Thyroid gland (tissue), 4 donors: ENCODE measurements around the gene PPP3R1. TPM values are rescaled to one million over a fixed set of nuclear protein-coding genes. Genes with fewer than 3 reads are reported as not detected.

ENCODE experiments used
- DNase-seq, 2 donors: peaks; one replicate each; pipeline ENCODE4 v3.0.0-alpha.2; 2019
- H3K27ac ChIP-seq, 3 donors: fragments of 200-600 bp; sonication (generic); 1 replicate in 2 of 3; 2 replicates in 1 of 3; pipeline ENCODE4 v1.5.1; 2016 to 2019; ENCODE audit warnings: mild to moderate bottlenecking in 1 of 3, moderate library complexity in 1 of 3
- H3K27me3 ChIP-seq: fragments of 200-600 bp; sonication (generic); one replicate; pipeline ENCODE4 v1.5.1; 2019
- H3K36me3 ChIP-seq, 2 donors: fragments of 200-600 bp; sonication (generic); one replicate each; pipeline ENCODE4 v1.5.1; 2016 to 2019
- H3K4me1 ChIP-seq, 2 donors: fragments of 200-600 bp; sonication (generic); one replicate each; pipeline ENCODE4 v1.5.1; 2017 to 2019
- H3K4me3 ChIP-seq, 3 donors: fragments of 200-600 bp; sonication (generic); replicated peaks in 1 of 3; 1 replicate in 2 of 3; 2 replicates in 1 of 3; pipeline ENCODE4 v1.5.1; 2016; ENCODE audit warnings: mild to moderate bottlenecking in 1 of 3
- H3K9me3 ChIP-seq: fragments of 200-600 bp; sonication (generic); one replicate; pipeline ENCODE4 v1.5.1; 2017
- POLR2A ChIP-seq, 2 donors: fragments of 450-650 bp; IDR thresholded peaks; one replicate each; pipeline ENCODE4 v1.6.1; 2017; ENCODE audit warnings: antibody characterized with exemption in 2 of 2, mild to moderate bottlenecking in 2 of 2, moderate library complexity in 1 of 2
- WGBS, 2 donors: methylation state at CpG; one replicate each; pipeline ENCODE4 v1.1.5; 2017; 5-methylcytosine and 5-hydroxymethylcytosine counted together
- intact Hi-C: fragments of 100-400 bp; cut with DNase I; formaldehyde crosslinking; loops from one replicate; pipeline ENCODE4 v1.15.1; 2023
- total RNA-seq, 4 donors: library from RNA; depleted of rRNA; stranded (reverse); fragments of >200 nt; gene quantifications; one replicate each; pipeline ENCODE4 v1.2.3, GENCODE V29; 2016
- TF ChIP-seq, protein P1 (sequence below), 6 experiments: fragments of 200-600 bp in 3 of 6; fragments of 450-650 bp in 3 of 6; sonication (generic) in 3 of 6; IDR thresholded peaks; one replicate each; pipeline ENCODE4 v1.5.1; 2016 to 2019; ENCODE audit warnings: antibody characterized with exemption in 6 of 6, mild to moderate bottlenecking in 2 of 6, inconsistent platforms in 1 of 6, moderate library complexity in 1 of 6

PPP3R1 gene
- total RNA-seq, 4 donors from 2014 or later = 29.4 to 35.1 (median 31.4) TPM

DNA sequence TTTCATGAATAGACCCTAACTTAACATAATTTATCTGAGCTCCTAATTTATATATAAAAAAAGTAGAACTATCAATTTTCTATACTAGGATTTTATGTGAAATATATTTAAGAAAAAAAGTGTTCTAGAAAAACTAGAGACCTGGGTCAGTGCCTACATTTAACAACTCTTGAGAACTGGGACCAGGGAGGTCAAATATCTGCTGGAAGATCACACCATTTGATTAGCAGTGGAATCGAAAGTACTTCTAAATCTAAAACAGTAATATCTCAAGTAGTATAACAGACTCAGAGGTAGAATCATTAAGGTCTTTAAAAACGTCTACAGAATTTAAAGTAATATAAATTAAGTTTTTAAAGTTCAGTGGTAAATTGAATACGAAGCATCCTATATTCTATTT is 34.6 kb downstream of the PPP3R1 start:
- TF ChIP-seq, protein P1, sequence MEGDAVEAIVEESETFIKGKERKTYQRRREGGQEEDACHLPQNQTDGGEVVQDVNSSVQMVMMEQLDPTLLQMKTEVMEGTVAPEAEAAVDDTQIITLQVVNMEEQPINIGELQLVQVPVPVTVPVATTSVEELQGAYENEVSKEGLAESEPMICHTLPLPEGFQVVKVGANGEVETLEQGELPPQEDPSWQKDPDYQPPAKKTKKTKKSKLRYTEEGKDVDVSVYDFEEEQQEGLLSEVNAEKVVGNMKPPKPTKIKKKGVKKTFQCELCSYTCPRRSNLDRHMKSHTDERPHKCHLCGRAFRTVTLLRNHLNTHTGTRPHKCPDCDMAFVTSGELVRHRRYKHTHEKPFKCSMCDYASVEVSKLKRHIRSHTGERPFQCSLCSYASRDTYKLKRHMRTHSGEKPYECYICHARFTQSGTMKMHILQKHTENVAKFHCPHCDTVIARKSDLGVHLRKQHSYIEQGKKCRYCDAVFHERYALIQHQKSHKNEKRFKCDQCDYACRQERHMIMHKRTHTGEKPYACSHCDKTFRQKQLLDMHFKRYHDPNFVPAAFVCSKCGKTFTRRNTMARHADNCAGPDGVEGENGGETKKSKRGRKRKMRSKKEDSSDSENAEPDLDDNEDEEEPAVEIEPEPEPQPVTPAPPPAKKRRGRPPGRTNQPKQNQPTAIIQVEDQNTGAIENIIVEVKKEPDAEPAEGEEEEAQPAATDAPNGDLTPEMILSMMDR (IDR thresholded peaks at IDR 0.05) = no peak
- TF ChIP-seq POLR2A (IDR thresholded peaks at IDR 0.05) = no peak

DNA sequence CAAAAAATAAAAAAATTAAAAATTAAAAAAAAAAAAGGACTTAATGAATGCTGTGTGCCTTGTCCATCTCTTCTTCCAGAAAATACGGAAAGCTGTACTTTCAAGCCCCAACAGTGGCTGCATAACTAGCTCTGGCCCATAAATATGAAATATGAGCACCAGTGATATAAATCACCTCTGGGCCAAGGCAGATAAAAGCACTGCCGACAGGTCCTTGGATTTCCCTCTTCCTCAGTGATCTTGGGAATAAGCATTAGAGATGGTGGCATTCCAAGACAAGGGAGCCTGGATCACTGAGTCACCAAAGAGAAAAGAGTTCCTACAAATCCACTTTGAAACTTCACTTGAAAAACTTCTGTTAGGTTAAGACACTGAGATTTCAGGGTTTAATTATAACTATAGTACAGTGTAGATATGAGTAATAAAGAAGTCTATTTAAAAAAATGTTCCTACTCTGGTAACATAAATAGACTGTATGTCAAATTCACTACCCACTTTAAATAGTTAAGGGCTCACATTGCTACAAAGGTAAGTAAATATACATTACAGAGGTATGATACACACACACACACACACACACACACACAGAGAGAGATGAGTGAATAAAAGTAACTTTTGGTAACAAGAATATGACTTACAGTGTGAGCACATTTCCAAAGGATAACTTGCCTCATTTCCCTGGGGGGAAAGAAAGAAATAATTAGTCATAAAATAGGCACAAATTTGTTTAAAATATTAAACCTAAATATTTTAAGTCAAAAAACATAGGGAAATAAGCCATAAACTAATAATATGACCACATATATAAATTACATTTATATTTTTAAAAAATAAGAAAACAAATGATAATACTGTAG is 35.6 kb downstream of the PPP3R1 start:
- H3K36me3 ChIP-seq = no peaks in the 10 kb centered on the region
- no peaks in the 10 kb centered on the region for H3K9me3 ChIP-seq
- 67 to 83% methylated on average over 2 of the region's 2 CpGs for WGBS, 2 donors
- H3K27ac ChIP-seq = no peak overlapping the region
- H3K27me3 ChIP-seq = no peaks in the 10 kb centered on the region
- no peak for DNase-seq
- peaks cover 19% of the 10 kb centered on the region in 2 donors for H3K4me1 ChIP-seq
- no peak overlapping the region for H3K4me3 ChIP-seq
- no peak for TF ChIP-seq POLR2A (IDR thresholded peaks at IDR 0.05)
- TF ChIP-seq, protein P1 (IDR thresholded peaks at IDR 0.05) = no peak
- intact Hi-C loops = no loop called here

More for the DNA sequence above, 34.6 kb downstream of the PPP3R1 start:
- Histone ChIP-seq H3K9me3 (no peaks in the 10 kb centered on the region), H3K4me1 (peaks cover 19 to 23% of the 10 kb centered on the region in 2 donors), H3K36me3 (no peaks in the 10 kb centered on the region), H3K4me3 (no peak overlapping the region), H3K27ac (no peak overlapping the region), H3K27me3 (no peaks in the 10 kb centered on the region)
- intact Hi-C loops = no loop called here
- WGBS, 2 donors = 64 to 66% methylated on average over 3 of the region's 3 CpGs
- no peak for DNase-seq

GRCh38 chr2:68214381-68214780 is 38.0 kb downstream of the PPP3R1 start:
- WGBS, 2 donors = 85 to 92% methylated on average over 5 of the region's 5 CpGs
- TF ChIP-seq POLR2A (IDR thresholded peaks at IDR 0.05) = no peak
- TF ChIP-seq, protein P1 (IDR thresholded peaks at IDR 0.05) = no peak
- H3K27me3 ChIP-seq = no peaks in the 10 kb centered on the region
- intact Hi-C loops = no loop called here
- no peak overlapping the region for H3K27ac ChIP-seq
- H3K4me1 ChIP-seq = peaks cover 14 to 19% of the 10 kb centered on the region in 2 donors
- DNase-seq = no peak
- no peaks in the 10 kb centered on the region for H3K9me3 ChIP-seq
- no peaks in the 10 kb centered on the region for H3K36me3 ChIP-seq
- no peak overlapping the region for H3K4me3 ChIP-seq

GRCh38 chr2:68206793-68207192 is 45.5 kb downstream of the PPP3R1 start:
- H3K36me3 ChIP-seq = no peaks in the 10 kb centered on the region
- DNase-seq = no peak
- TF ChIP-seq POLR2A (IDR thresholded peaks at IDR 0.05) = no peak
- TF ChIP-seq, protein P1 (IDR thresholded peaks at IDR 0.05) = no peak
- H3K27me3 ChIP-seq = no peaks in the 10 kb centered on the region
- no peaks in the 10 kb centered on the region for H3K9me3 ChIP-seq
- intact Hi-C loops = no loop called here
- H3K4me3 ChIP-seq = no peak overlapping the region
- H3K27ac ChIP-seq = no peak overlapping the region
- H3K4me1 ChIP-seq = peaks cover 0 to 5% of the 10 kb centered on the region in 2 donors

GRCh38 chr2:68203587-68203986 is 48.7 kb downstream of the PPP3R1 start:
- no peak for DNase-seq

More at GRCh38 chr2:68203587-68203986, 48.7 kb downstream of the PPP3R1 start:
- WGBS, 2 donors = 72 to 73% methylated on average over 3 of the region's 3 CpGs
- intact Hi-C loops = loop anchor here (5.0 kb wide), 1 partner anchor 39 kb away; no protein-coding TSS in a partner anchor
- H3K4me1 ChIP-seq = peaks cover 0 to 5% of the 10 kb centered on the region in 2 donors
- TF ChIP-seq, protein P1 (IDR thresholded peaks at IDR 0.05) = no peak
- no peak for TF ChIP-seq POLR2A (IDR thresholded peaks at IDR 0.05)
- no peaks in the 10 kb centered on the region for H3K36me3 ChIP-seq
- H3K27ac ChIP-seq = no peak overlapping the region
- no peaks in the 10 kb centered on the region for H3K9me3 ChIP-seq
- H3K27me3 ChIP-seq = no peaks in the 10 kb centered on the region
- no peak overlapping the region for H3K4me3 ChIP-seq
